Esophagus muscularis mucosa (tissue), 4 donors: ENCODE measurements around the gene GRIK1. TPM values are rescaled to one million over a fixed set of nuclear protein-coding genes. Genes with fewer than 3 reads are reported as not detected.

ENCODE experiments used
- DNase-seq: peaks from one replicate; pipeline ENCODE4 v3.0.0-alpha.2; 2017; ENCODE audit errors: extremely low spot score
- H3K27ac ChIP-seq, 4 donors: fragments of 200-600 bp; sonication (generic); replicated peaks in 1 of 4; 1 replicate in 3 of 4; 2 replicates in 1 of 4; pipeline ENCODE4 v1.5.1; 2016 to 2019; ENCODE audit warnings: mild to moderate bottlenecking in 1 of 4
- H3K27me3 ChIP-seq, 4 donors: fragments of 200-600 bp; sonication (generic); one replicate each; pipeline versions ENCODE4 v1.5.1 to v1.6.0; 2016 to 2019
- H3K36me3 ChIP-seq, 4 donors: fragments of 200-600 bp; sonication (generic); one replicate each; pipeline ENCODE4 v1.5.1; 2016 to 2019
- H3K4me1 ChIP-seq, 4 donors: fragments of 200-600 bp; sonication (generic); one replicate each; pipeline ENCODE4 v1.5.1; 2016 to 2019
- H3K4me3 ChIP-seq, 4 donors: fragments of 200-600 bp; sonication (generic); 1 replicate in 2 of 4; 2 replicates in 2 of 4; pipeline ENCODE4 v1.5.1; 2016 to 2019; ENCODE audit warnings: mild to moderate bottlenecking in 4 of 4, moderate library complexity in 1 of 4
- H3K9me3 ChIP-seq, 4 donors: fragments of 200-600 bp; sonication (generic); 1 replicate in 3 of 4; 2 replicates in 1 of 4; pipeline ENCODE4 v1.5.1; 2016 to 2019
- CTCF ChIP-seq, 3 experiments: fragments of 200-600 bp in 2 of 3; fragments of 450-650 bp in 1 of 3; sonication (generic) in 2 of 3; IDR thresholded peaks; one replicate each; pipeline ENCODE4 v1.5.1; 2017 to 2019; ENCODE audit warnings: antibody characterized with exemption in 3 of 3, mild to moderate bottlenecking in 2 of 3, moderate library complexity in 1 of 3
- EP300 ChIP-seq: sonication (generic); formaldehyde crosslinking; IDR thresholded peaks from one replicate; pipeline ENCODE4 v1.6.1; 2017; ENCODE audit warnings: antibody characterized with exemption
- POLR2A ChIP-seq: fragments of 450-650 bp; IDR thresholded peaks from one replicate; pipeline ENCODE4 v1.6.1; 2017; ENCODE audit warnings: antibody characterized with exemption, moderate library complexity, mild to moderate bottlenecking, low read depth
- POLR2AphosphoS5 ChIP-seq, 2 donors: sonication (generic); formaldehyde crosslinking; IDR thresholded peaks; one replicate each; pipeline ENCODE4 v1.6.1; 2017; ENCODE audit warnings: antibody characterized with exemption in 2 of 2
- WGBS: methylation state at CpG from one replicate; pipeline ENCODE4 v1.1.5; 2018; 5-methylcytosine and 5-hydroxymethylcytosine counted together
- intact Hi-C: fragments of 100-400 bp; cut with DNase I; formaldehyde crosslinking; loops from one replicate; pipeline ENCODE4 v1.15.1; 2023
- total RNA-seq, 4 donors: library from RNA; depleted of rRNA; stranded (reverse); fragments of >200 nt; gene quantifications; one replicate each; pipeline versions ENCODE4 v1.1.0 to v1.2.1, GENCODE V29; 2016

Gene GRIK1
- total RNA-seq, 4 donors from 2014 or later, result 0.19 to 0.40 (median 0.33) TPM; not detected in 1

DNA sequence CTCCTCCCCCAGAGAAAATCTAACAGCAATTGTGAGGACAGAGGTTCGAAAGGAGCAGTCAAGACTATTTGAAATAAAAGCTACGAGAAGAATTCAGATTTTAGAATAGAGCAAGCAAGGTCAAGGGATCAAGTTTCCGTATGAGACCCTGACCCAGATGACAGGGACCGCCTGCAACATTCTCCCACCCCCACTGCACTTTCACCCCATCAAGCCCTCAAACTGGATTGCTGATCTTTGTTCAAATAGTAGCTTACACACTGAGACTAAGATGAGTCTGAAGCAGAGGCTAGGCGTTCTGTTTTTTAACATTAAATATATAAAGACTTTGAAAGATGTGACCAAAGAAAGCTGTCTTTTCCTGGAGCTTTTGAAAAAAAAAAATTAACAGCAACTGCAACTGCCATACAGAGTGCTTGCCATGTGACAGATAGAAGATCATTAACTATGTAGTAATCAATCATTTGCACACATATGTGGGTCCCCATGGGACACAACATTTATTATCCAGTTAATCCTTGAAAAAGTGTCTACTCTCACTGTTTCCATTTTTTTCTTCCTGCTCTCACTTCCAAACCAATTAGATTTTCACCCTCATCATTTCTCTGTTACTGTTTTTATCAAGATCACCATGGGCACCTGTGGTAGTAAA lies 120.0 kb downstream of the GRIK1 start:
- Histone ChIP-seq H3K9me3 (no peaks in the 10 kb centered on the region), H3K4me3 (no peak overlapping the region), H3K4me1 (no peaks in the 10 kb centered on the region), H3K27me3 (no peaks in the 10 kb centered on the region), H3K36me3 (no peaks in the 10 kb centered on the region), H3K27ac (no peak overlapping the region)
- WGBS, result 42% methylated on average over 5 of the region's 5 CpGs
- intact Hi-C loops, result no loop called here
- no peak for DNase-seq
- TF ChIP-seq POLR2AphosphoS5 (IDR thresholded peaks at IDR 0.05), result no peak
- no peak for TF ChIP-seq CTCF (IDR thresholded peaks at IDR 0.05)
- no peak for TF ChIP-seq POLR2A
- no peak for TF ChIP-seq EP300

GRCh38 chr21:29818383-29818921 lies 121.3 kb downstream of the GRIK1 start:
- no peak overlapping the region for H3K27ac ChIP-seq
- DNase-seq, result no peak

DNA sequence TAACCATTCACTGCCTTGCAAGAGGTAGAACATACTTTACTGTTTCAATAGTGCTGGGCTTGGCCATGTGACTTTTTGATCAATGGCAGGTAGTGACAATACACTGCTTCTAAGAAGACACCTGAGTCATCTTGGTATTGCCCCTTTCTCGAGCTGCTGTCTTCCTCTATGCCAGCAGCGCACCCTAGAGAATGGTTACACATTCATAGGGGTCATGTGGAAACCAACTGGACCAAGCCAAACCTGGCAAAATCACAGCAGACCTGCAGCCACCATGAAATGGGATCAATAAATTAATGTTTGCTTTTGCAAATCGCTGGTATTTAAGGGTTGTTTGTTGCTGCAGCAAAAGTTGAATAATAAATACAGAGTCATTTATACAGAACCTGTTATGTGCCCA lies 122.3 kb downstream of the GRIK1 start:
- Histone ChIP-seq H3K36me3 (no peaks in the 10 kb centered on the region), H3K27ac (no peak overlapping the region), H3K4me1 (no peaks in the 10 kb centered on the region), H3K27me3 (no peaks in the 10 kb centered on the region), H3K9me3 (no peaks in the 10 kb centered on the region), H3K4me3 (no peak overlapping the region)
- 97% methylated on average over 3 of the region's 3 CpGs for WGBS
- no peak for TF ChIP-seq POLR2AphosphoS5 (IDR thresholded peaks at IDR 0.05)
- TF ChIP-seq EP300, result no peak
- TF ChIP-seq CTCF (IDR thresholded peaks at IDR 0.05), result no peak
- TF ChIP-seq POLR2A, result no peak
- intact Hi-C loops, result no loop called here
- DNase-seq, result no peak

More at GRCh38 chr21:29818383-29818921, 121.3 kb downstream of the GRIK1 start:
- intact Hi-C loops, result no loop called here
- Histone ChIP-seq H3K4me3 (no peak overlapping the region), H3K4me1 (no peaks in the 10 kb centered on the region), H3K27me3 (no peaks in the 10 kb centered on the region), H3K9me3 (no peaks in the 10 kb centered on the region), H3K36me3 (no peaks in the 10 kb centered on the region)
- TF ChIP-seq EP300 (no peak), POLR2A (no peak), POLR2AphosphoS5 (IDR thresholded peaks at IDR 0.05) (no peak), CTCF (IDR thresholded peaks at IDR 0.05) (no peak)
- WGBS, result 68% methylated on average over 2 of the region's 2 CpGs

DNA sequence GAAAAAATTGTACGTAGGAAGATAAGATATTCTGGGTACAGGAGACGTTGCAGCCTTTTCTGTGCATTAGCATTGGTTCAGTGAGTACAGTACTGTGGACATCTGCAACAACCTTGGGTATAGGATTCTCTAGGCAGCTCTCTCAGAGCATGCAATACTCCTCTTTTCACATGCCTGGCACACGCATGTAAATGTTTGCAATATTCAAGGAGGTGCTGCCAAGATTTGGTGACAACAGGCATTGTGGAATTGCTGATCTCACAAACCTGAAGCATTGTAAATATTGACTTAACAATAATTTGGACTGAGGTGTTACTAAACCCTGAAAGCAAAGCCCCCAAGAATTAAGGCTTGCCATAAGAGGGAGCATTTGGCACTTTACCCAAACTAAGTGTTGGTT lies 126.8 kb downstream of the GRIK1 start:
- Histone ChIP-seq H3K27me3 (no peaks in the 10 kb centered on the region), H3K4me3 (no peak overlapping the region), H3K36me3 (no peaks in the 10 kb centered on the region), H3K4me1 (no peaks in the 10 kb centered on the region), H3K9me3 (no peaks in the 10 kb centered on the region), H3K27ac (no peak overlapping the region)
- WGBS, result 74% methylated on average over 3 of the region's 3 CpGs
- DNase-seq, result no peak
- TF ChIP-seq POLR2AphosphoS5 (IDR thresholded peaks at IDR 0.05) (no peak), EP300 (no peak), POLR2A (no peak), CTCF (IDR thresholded peaks at IDR 0.05) (no peak)
- intact Hi-C loops, result no loop called here

DNA sequence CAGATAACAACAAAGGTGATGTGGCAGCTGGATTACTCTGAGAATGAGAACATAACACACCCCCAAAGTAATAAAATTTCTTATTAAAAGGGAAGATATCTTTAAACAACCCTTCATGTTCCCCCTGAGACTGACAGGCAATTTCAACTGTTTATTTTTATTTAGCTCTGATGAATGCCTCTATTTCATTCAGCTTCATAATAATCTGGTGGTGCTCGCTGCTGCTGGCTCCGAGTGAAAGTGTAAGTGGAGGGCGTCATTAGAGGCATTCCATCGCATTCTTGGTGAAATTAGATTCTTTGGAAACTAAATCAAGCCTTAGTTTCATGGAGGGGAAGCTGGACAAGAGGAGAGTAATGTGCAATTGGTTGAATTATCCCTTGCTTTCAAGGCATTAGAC lies 128.9 kb downstream of the GRIK1 start:
- intact Hi-C loops, result no loop called here
- no peak for DNase-seq
- Histone ChIP-seq H3K4me1 (no peaks in the 10 kb centered on the region), H3K27me3 (no peaks in the 10 kb centered on the region), H3K9me3 (no peaks in the 10 kb centered on the region), H3K36me3 (no peaks in the 10 kb centered on the region), H3K27ac (no peak overlapping the region), H3K4me3 (no peak overlapping the region)
- TF ChIP-seq POLR2AphosphoS5 (IDR thresholded peaks at IDR 0.05) (no peak), EP300 (no peak), POLR2A (no peak), CTCF (IDR thresholded peaks at IDR 0.05) (no peak)
- WGBS, result 51% methylated on average over 4 of the region's 4 CpGs
